Gastroesophageal sphincter (tissue), 3 donors: ENCODE data around the gene ITGA7.
A peak's percentile ranks its signal among the peaks of the same experiment; 100 is the strongest.

Experiments used
- POLR2AphosphoS5 ChIP-seq: sonication (generic); formaldehyde crosslinking; IDR thresholded peaks from one replicate; pipeline ENCODE4 v1.6.1; 2017; ENCODE audit warnings: antibody characterized with exemption
- TF ChIP-seq, protein P1 (sequence below), 4 experiments: fragments of 200-600 bp in 2 of 4; fragments of 450-650 bp in 2 of 4; sonication (generic) in 1 of 4; IDR thresholded peaks; one replicate each; pipeline ENCODE4 v1.5.1; 2017 to 2019; ENCODE audit warnings: antibody characterized with exemption in 4 of 4, mild to moderate bottlenecking in 2 of 4, moderate library complexity in 2 of 4

DNA sequence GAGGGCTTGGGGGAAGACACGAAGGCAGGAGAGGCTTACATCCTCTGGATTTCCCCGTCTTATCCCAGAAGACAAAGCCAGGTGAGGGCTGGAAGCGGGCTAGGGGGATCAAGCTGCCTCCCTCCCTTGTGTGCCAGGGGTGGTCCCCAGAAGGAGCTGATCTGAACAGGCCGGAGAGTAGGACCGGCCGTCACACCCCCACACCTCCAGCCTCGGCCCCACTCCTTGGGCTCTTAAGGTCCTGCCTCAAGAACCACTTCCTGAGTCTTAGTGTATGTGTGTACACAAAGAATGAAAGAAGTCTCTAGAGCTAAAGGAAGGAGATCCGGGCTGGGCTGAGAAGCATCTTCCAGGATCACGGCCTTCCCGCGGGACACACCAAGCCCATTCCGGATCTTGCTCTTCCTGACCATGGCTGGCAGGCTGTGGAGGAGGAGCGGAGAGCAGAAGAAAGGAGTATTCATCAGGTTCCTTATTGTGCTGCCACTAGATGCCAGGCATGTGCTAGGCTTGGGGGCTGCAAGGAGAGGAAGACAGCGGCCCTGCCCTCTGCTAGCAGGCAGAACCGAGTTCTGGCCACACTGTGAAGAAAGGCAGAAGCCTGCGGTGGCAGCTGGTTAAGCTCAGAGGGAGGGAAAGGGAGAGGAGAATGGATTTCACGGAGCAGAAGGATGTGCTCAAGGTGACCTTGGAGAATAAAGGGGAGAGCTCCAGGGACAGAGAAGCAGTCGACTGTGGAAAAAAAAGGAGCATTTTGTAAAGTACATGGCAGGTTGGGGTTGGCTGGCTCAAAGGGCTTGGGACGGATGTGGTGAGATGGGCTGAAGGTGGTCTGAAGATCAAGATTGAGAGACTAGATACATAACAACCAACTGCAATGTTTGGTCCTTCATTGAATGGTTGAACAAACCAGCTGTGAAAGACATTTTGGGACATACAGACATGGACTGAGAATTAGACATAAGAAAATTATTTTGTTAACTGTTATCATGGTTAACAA, 22.4 kb upstream of the ITGA7 start:
- peak; percentile 16 for TF ChIP-seq POLR2AphosphoS5
- TF ChIP-seq, protein P1, sequence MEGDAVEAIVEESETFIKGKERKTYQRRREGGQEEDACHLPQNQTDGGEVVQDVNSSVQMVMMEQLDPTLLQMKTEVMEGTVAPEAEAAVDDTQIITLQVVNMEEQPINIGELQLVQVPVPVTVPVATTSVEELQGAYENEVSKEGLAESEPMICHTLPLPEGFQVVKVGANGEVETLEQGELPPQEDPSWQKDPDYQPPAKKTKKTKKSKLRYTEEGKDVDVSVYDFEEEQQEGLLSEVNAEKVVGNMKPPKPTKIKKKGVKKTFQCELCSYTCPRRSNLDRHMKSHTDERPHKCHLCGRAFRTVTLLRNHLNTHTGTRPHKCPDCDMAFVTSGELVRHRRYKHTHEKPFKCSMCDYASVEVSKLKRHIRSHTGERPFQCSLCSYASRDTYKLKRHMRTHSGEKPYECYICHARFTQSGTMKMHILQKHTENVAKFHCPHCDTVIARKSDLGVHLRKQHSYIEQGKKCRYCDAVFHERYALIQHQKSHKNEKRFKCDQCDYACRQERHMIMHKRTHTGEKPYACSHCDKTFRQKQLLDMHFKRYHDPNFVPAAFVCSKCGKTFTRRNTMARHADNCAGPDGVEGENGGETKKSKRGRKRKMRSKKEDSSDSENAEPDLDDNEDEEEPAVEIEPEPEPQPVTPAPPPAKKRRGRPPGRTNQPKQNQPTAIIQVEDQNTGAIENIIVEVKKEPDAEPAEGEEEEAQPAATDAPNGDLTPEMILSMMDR (IDR thresholded peaks at IDR 0.05), result no peak
